HCT116 (cell line): ENCODE results near the gene BTNL2.

Source experiments
- CEBPB ChIP-seq: IDR thresholded peaks from 2 replicates; pipeline ENCODE4 v1.6.1; 2012; ENCODE audit warnings: low read depth
- ELF1 ChIP-seq: IDR thresholded peaks from 2 replicates; pipeline ENCODE4 v1.6.1; 2012; ENCODE audit warnings: low read depth, borderline replicate concordance
- EZH2 ChIP-seq: fragments of 200-600 bp; sonication (generic); IDR thresholded peaks from 2 replicates; pipeline ENCODE4 v1.6.1; 2017; ENCODE audit warnings: antibody characterized with exemption, mixed run types
- POLR2A ChIP-seq: IDR thresholded peaks from 2 replicates; pipeline ENCODE4 v1.7.0; 2011; ENCODE audit warnings: borderline replicate concordance; ENCODE audit not compliant: insufficient read depth, insufficient read length; ENCODE audit errors: extremely low read depth
- POLR2AphosphoS5 ChIP-seq: IDR thresholded peaks from 2 replicates; pipeline ENCODE4 v1.6.1; 2011; ENCODE audit warnings: mild to moderate bottlenecking, low read depth, low read length, moderate library complexity
- SP1 ChIP-seq: IDR thresholded peaks from 2 replicates; pipeline ENCODE4 v1.6.1; 2012; ENCODE audit warnings: low read depth
- ZBTB33 ChIP-seq: IDR thresholded peaks from 2 replicates; pipeline ENCODE4 v1.6.1; 2011; ENCODE audit warnings: mild to moderate bottlenecking, low read length, moderate library complexity; ENCODE audit not compliant: insufficient replicate concordance; ENCODE audit errors: extremely low read depth
- ZNF274 ChIP-seq: fragments of 200-500 bp; sonication (Bioruptor generic); IDR thresholded peaks from 2 replicates; pipeline ENCODE4 v1.6.1; 2014; ENCODE audit warnings: mild to moderate bottlenecking, low read depth, low read length, inconsistent platforms
- TF ChIP-seq, protein P1 (sequence below), 3 experiments: fragments of 200-600 bp in 1 of 3; sonication (generic) in 1 of 3; IDR thresholded peaks in 2 of 3; conservative IDR thresholded peaks in 1 of 3; 2 replicates each; pipeline ENCODE4 v1.5.1; 2012 to 2017; ENCODE audit warnings: low read depth in 2 of 3, low read length in 2 of 3, antibody characterized with exemption in 1 of 3, borderline replicate concordance in 1 of 3, control low read depth in 1 of 3, mild to moderate bottlenecking in 1 of 3, mixed read lengths in 1 of 3, mixed run types in 1 of 3, moderate library complexity in 1 of 3; ENCODE audit not compliant: insufficient read depth in 1 of 3

GRCh38 chr6:32391505-32391904 is 15.5 kb downstream of the BTNL2 start:
- no peak for TF ChIP-seq POLR2A
- TF ChIP-seq, protein P1, sequence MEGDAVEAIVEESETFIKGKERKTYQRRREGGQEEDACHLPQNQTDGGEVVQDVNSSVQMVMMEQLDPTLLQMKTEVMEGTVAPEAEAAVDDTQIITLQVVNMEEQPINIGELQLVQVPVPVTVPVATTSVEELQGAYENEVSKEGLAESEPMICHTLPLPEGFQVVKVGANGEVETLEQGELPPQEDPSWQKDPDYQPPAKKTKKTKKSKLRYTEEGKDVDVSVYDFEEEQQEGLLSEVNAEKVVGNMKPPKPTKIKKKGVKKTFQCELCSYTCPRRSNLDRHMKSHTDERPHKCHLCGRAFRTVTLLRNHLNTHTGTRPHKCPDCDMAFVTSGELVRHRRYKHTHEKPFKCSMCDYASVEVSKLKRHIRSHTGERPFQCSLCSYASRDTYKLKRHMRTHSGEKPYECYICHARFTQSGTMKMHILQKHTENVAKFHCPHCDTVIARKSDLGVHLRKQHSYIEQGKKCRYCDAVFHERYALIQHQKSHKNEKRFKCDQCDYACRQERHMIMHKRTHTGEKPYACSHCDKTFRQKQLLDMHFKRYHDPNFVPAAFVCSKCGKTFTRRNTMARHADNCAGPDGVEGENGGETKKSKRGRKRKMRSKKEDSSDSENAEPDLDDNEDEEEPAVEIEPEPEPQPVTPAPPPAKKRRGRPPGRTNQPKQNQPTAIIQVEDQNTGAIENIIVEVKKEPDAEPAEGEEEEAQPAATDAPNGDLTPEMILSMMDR (IDR thresholded peaks at IDR 0.05 in 2 of 3, conservative IDR thresholded peaks at IDR 0.05 in 1 of 3; ENCODE audit: borderline replicate concordance in 1 of 3, insufficient read depth in 1 of 3, low read depth in 2 of 3, low read length in 2 of 3), result no peak
- no peak for TF ChIP-seq POLR2AphosphoS5
- TF ChIP-seq EZH2, result no peak
- TF ChIP-seq CEBPB, result no peak
- no peak for TF ChIP-seq ZBTB33
- TF ChIP-seq SP1, result no peak
- no peak for TF ChIP-seq ZNF274
- TF ChIP-seq ELF1, result no peak
